Measurements from ENCODE around the gene HIBCH.

- TF ChIP-seq CTCF (conservative IDR thresholded peaks at IDR 0.05; ENCODE audit: low read length) (no peak), EZH2phosphoT487 (IDR thresholded peaks at IDR 0.05; ENCODE audit: borderline replicate concordance, low read depth, low read length) (no peak)
Observed at GRCh38 chr2:190311893-190312634, 7.6 kb downstream of the HIBCH start.
